Measurements from ENCODE around the gene TMEM134.
"Not testable (repeated sequence)": the region's sequence is repeated elsewhere in the genome, so short reads cannot be mapped to it uniquely, and the experiment has no call there.

Gene TMEM134

GRCh38 chr11:67468759-67469507, at the start of gene TMEM134:
TSS of gene TMEM134 (minus strand) at chr11:67469251. CDS start at chr11:67469192, 59 bp downstream.
- H3K27ac ChIP-seq: peak within 1 kb of the TSS; percentile 47 to 85 (median 79); a peak in 21 of 22 replicates
- H4K20me1 ChIP-seq: no peaks in the 10 kb centered on the region
- H3K4me3 ChIP-seq: peak within 1 kb of the TSS; percentile 73 to 91 (median 84)
- peak within 1 kb of the TSS; percentile 77 to 92 (median 86) for H3K9ac ChIP-seq
- H3K36me3 ChIP-seq: no peaks in the 10 kb centered on the region
- H3K4me1 ChIP-seq: peaks cover 45 to 63% (median 56%) of the 10 kb centered on the region in 10 experiments
- H3K9me3 ChIP-seq (replicated peaks in 1 of 11): no peaks in the 10 kb centered on the region
- H3K27me3 ChIP-seq: no peaks in the 10 kb centered on the region
- TF ChIP-seq Cebpa-rat (IDR thresholded peaks at IDR 0.05): no peak
- H3K4me2 ChIP-seq: peak within 1 kb of the TSS; percentile 89 to 100 (median 96)

- Histone ChIP-seq H3K27me3 (no peaks in the 10 kb centered on the region), H3K9me3 (replicated peaks in 1 of 11) (no peaks in the 10 kb centered on the region), H3K4me1 (no peaks in the 10 kb centered on the region), H4K20me1 (no peaks in the 10 kb centered on the region), H3K36me3 (no peaks in the 10 kb centered on the region), H3K27ac (no peak overlapping the region), H3K4me2 (no peak overlapping the region), H3K4me3 (no peak overlapping the region), H3K9ac (no peak overlapping the region)
- no peak for TF ChIP-seq Cebpa-rat (IDR thresholded peaks at IDR 0.05)
Measured at GRCh38 chr11:67517784-67518552, 48.9 kb upstream of the TMEM134 start.

DNA sequence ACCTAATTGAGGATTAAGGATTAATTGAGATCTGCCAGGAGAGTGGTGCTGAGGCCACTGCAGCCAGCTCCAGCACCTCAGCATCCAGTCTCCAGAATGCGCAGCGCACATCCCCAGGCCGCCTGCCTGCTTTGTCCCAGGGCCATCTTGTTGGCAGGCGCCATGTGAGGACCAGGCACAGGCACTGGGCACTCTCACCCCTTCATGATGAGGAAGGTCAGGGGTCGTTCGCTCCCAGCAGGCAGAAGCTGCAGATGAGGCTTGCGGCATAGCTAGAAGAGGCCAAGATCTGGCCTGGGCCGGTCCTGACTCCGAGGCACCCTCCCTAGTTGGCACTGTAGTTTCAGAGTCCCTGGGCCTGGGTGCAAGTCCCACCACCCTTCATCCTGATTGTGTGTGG, 47.8 kb upstream of the TMEM134 start:
- Histone ChIP-seq H3K36me3 (no peaks in the 10 kb centered on the region), H3K27me3 (no peaks in the 10 kb centered on the region), H3K4me1 (no peaks in the 10 kb centered on the region), H3K27ac (no peak overlapping the region), H3K4me2 (no peak overlapping the region), H3K4me3 (no peak overlapping the region), H3K9ac (no peak overlapping the region), H3K9me3 (replicated peaks in 1 of 11) (no peaks in the 10 kb centered on the region), H4K20me1 (no peaks in the 10 kb centered on the region)
- no peak for TF ChIP-seq Cebpa-rat (IDR thresholded peaks at IDR 0.05)

- TF ChIP-seq Cebpa-rat (IDR thresholded peaks at IDR 0.05): no peak
- Histone ChIP-seq H4K20me1 (no peaks in the 10 kb centered on the region), H3K9ac (no peak overlapping the region), H3K4me3 (no peak overlapping the region), H3K27ac (no peak overlapping the region), H3K36me3 (no peaks in the 10 kb centered on the region), H3K27me3 (no peaks in the 10 kb centered on the region), H3K4me1 (peaks cover under 1 to 3% (median 2%) of the 10 kb centered on the region in 10 experiments; a peak in 19 of 20 replicates), H3K9me3 (replicated peaks in 1 of 11) (no peaks in the 10 kb centered on the region), H3K4me2 (no peak overlapping the region)
Measured at GRCh38 chr11:67514116-67514515, 45.1 kb upstream of the TMEM134 start.

GRCh38 chr11:67511558-67511957, 42.5 kb upstream of the TMEM134 start:
- Histone ChIP-seq H3K4me1 (peaks cover 15 to 20% (median 18%) of the 10 kb centered on the region in 10 experiments), H4K20me1 (peaks cover 0 to 13% (median 8%) of the 10 kb centered on the region in 11 experiments; a peak in 11 of 22 replicates)
- not testable (repeated sequence) for H3K9ac ChIP-seq; H3K9me3 ChIP-seq (replicated peaks in 1 of 11); H3K4me3 ChIP-seq; H3K27me3 ChIP-seq; H3K27ac ChIP-seq; H3K36me3 ChIP-seq; H3K4me2 ChIP-seq

GRCh38 chr11:67510023-67510345, 40.9 kb upstream of the TMEM134 start:
- peaks cover 0 to 7% (median 0%) of the 10 kb centered on the region in 11 experiments; a peak in 2 of 22 replicates for H3K36me3 ChIP-seq
- H3K27ac ChIP-seq: no peak overlapping the region
- H3K9me3 ChIP-seq (replicated peaks in 1 of 11): no peaks in the 10 kb centered on the region
- peaks cover 0 to 22% (median 14%) of the 10 kb centered on the region in 11 experiments; a peak in 14 of 22 replicates for H4K20me1 ChIP-seq
- no peak overlapping the region for H3K4me3 ChIP-seq
- H3K4me2 ChIP-seq: no peak overlapping the region
- no peaks in the 10 kb centered on the region for H3K27me3 ChIP-seq
- H3K9ac ChIP-seq: 0 out of 22 replicates have a peak overlapping the region, but pooled peaks of 1 of the 11 experiments have one; percentile 3
- no peak for TF ChIP-seq Cebpa-rat (IDR thresholded peaks at IDR 0.05)
- H3K4me1 ChIP-seq: peaks cover 27 to 34% (median 30%) of the 10 kb centered on the region in 10 experiments

GRCh38 chr11:67508486-67509121, 39.6 kb upstream of the TMEM134 start:
- peaks cover 6 to 35% (median 24%) of the 10 kb centered on the region in 11 experiments; a peak in 21 of 22 replicates for H4K20me1 ChIP-seq
- H3K4me3 ChIP-seq: peak overlapping the region; percentile 58 to 86 (median 72)
- H3K9ac ChIP-seq: peak overlapping the region; percentile 79 to 92 (median 86)
- H3K4me2 ChIP-seq: peak overlapping the region; percentile 76 to 98 (median 90)
- peaks cover 31 to 43% (median 36%) of the 10 kb centered on the region in 10 experiments for H3K4me1 ChIP-seq
- TF ChIP-seq Cebpa-rat (IDR thresholded peaks at IDR 0.05): no peak
- H3K27ac ChIP-seq: peak overlapping the region; percentile 66 to 92 (median 86)
- H3K27me3 ChIP-seq: peaks cover 0 to 6% (median 4%) of the 10 kb centered on the region in 11 experiments; a peak in 8 of 22 replicates
- H3K36me3 ChIP-seq: peaks cover 0 to 7% (median 0%) of the 10 kb centered on the region in 11 experiments; a peak in 2 of 22 replicates
- H3K9me3 ChIP-seq (replicated peaks in 1 of 11): no peaks in the 10 kb centered on the region

DNA sequence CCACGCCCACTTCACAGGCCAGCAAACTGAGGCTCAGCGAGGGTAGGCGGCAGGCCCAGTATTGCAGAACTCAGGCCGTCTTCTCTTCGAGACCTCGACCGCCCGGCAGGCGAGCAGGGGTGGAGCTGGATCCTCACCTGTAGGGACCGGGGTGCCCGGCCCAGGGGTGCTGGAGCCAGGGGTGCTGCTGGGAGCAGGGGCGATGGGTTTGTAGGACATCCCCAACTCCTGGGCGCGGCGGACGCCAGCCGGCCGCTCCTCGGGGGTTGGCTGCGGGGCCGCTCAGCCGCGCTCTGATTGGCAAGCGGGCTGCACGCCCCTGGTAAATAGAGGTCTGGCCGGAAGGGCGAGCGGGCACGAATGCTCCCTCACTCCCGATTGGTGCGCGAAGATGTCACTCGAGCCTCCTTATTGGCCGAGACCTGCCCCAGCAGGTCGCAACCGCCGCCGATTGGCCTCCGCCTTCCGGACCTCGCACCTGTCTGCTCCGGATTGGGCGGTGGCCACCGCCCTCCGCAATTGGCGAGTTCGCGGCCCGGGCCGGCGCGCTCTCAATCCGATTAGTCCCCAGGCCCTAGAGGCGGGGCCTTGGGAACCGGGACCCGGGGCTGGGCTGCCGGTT, 38.9 kb upstream of the TMEM134 start, which contains the start of gene CDK2AP2:
CDK2AP2 (minus strand) TSS at position 299 of the 622 bp plus-strand sequence; CDS start at position 219, 80 bp downstream.
- H3K27ac ChIP-seq: peak within 1 kb of the TSS; percentile 66 to 92 (median 86)
- H3K4me1 ChIP-seq: peaks cover 38 to 50% (median 42%) of the 10 kb centered on the region in 10 experiments

More for the DNA sequence above, 38.9 kb upstream of the TMEM134 start, which contains the start of gene CDK2AP2:
- H3K9ac ChIP-seq: peak within 1 kb of the TSS; percentile 79 to 92 (median 86)
- peak within 1 kb of the TSS; percentile 58 to 86 (median 72) for H3K4me3 ChIP-seq
- H3K27me3 ChIP-seq: peaks cover 0 to 12% (median 9%) of the 10 kb centered on the region in 11 experiments; a peak in 9 of 22 replicates
- TF ChIP-seq Cebpa-rat (IDR thresholded peaks at IDR 0.05): no peak
- H3K4me2 ChIP-seq: peak within 1 kb of the TSS; percentile 91 to 100 (median 99)
- peaks cover 0 to 8% (median 3%) of the 10 kb centered on the region in 11 experiments; a peak in 5 of 22 replicates for H3K36me3 ChIP-seq
- H3K9me3 ChIP-seq (replicated peaks in 1 of 11): no peaks in the 10 kb centered on the region
- peaks cover 12 to 41% (median 30%) of the 10 kb centered on the region in 11 experiments; a peak in 21 of 22 replicates for H4K20me1 ChIP-seq

Measured in BLaER1 treated with 17β-estradiol and CSF1 and Interleukin-3, amounts not matched to agents 10 nM and 100 nM (cell line).